ENCODE measurements around the gene ACOXL.
"Not testable (repeated sequence)": the region's sequence is repeated elsewhere in the genome, so short reads cannot be mapped to it uniquely, and the experiment has no call there.

The ACOXL gene

GRCh38 chr2:110934948-110935347, 202.6 kb downstream of the ACOXL start:
- no peak for DNase-seq

DNA sequence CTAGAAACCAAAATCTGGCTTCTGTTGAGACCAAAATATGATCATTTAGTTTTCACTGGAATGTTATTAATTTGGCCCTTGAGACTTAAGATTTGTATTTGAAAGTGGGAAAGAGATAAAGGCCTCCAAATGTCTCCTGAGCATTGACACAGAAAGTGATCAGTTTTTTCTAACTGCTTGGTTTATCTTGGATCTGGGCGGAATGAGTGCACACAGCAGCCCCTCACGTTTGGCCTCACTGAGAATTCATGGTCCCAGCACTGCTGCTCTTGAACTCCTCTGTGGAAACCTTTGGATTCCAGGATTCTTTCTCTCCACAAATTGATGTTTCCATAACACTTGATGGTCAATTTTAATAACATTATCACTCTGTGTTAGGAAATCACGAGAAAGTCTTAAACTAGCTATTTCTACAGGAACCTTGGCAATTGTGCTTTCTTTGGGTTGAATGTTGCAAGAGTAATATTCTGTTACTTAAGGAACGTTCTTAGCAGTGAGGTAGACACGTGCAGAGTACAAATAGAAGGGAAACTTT, 208.1 kb downstream of the ACOXL start:
- DNase-seq: no peak

DNA sequence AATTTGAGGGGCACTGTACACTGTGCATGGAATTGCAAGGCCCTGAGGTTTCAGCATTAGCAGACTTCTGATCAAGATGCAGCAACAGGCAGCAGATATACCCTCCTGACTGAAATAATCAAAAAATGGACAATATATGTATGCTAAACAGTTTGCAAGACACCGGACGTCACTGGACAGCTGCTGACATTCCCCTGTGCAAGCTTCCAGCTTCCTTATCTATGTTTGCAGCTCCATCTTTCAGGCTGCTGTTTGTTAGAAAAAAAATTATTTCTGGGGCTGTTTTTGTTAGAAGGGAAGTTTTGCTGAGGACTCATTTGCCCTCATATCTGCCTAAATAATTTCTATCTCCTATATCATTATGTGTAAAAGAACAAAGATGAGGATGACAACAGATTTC, 208.9 kb downstream of the ACOXL start:
- DNase-seq: no peak

DNA sequence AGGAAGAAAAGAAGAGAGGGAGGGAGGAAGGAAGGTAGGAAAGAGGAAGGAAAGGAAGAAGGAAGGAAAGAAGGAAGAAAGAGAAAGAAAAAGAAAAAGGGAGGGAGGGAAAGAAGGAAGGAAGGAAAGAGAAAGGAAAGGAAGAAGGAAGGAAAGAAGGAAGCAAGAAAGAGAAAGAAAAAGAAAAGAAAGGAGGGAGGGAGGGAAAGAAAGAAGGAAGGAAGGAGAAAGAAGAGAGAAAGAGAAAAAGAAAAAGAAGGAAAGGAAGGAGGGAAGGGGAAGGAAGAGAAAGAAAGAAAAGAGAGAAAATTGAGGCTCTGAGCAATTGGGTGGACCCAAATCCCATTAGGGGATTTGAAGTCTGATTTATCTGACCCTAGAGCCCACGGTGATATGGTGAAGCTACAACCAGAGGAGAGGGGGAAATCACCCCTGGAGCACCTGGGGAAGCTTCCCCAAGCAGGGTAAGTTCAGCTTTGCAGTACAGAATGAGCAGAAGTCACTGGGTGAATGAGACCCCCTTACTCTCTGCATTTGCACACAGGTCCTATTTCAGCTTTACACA, 210.8 kb downstream of the ACOXL start:
- DNase-seq: no peak

DNA sequence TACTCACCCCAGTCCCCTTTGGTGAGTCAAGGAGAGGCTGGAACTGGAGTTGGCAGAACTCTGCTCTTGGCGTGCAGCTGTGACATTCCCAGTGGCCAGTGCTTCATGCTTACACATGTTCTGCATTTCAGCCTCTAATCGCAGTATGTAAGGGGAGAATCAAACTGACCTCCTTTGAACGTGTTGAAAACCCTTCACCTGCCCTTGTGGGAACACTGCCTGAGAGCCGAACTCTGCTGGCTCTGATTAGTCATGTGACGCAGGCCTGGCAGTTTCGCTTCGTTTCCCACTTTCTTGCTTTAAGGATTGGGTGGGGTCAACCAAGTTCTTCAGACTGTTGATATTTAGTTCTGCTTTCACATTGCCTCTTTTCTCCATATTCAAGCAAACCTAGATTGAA, 214.5 kb downstream of the ACOXL start:
- no peak for DNase-seq

GRCh38 chr2:110948027-110948674, 215.8 kb downstream of the ACOXL start:
- no peak for DNase-seq

DNA sequence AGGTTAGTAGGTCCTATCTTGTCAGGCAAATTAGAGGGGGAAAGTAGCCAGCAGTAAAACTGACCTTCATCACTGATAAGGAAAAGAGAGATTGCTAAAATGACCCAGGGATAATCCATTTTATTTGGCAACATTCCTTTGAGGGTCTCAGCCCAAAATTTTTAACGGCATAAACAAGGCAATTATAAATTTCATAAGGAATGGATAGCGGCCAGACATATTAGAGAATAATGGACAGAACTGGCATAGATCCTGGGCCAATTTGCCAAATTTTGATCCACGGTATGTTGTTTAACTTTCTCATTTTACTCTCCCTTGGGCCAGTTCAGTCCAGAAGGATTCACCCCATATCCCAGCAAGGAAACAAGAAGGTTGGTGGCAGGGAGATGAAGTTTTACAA, 217.9 kb downstream of the ACOXL start:
- DNase-seq: no peak

GRCh38 chr2:110955045-110955444, 222.7 kb downstream of the ACOXL start:
- DNase-seq: no peak

GRCh38 chr2:110955556-110955955, 223.2 kb downstream of the ACOXL start:
- DNase-seq: no peak

DNA sequence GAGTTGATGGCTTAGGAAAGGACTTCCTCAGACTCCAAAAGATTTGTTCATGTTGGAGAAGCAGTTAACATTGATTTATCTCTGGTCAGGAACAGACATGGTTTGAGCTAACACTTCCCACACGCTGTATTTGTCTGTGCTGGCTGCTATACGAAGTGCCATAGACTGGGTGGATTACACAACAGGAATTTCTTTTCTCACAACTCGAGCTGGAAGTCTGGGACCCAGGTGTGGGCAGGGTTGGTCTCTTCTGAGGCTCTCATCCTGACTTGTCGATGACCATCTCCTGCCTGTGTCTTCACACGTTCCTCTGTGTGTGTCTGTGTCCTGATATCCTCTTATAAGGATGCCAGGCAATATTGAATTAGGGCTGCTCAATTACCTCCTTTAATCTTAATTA, 224.9 kb downstream of the ACOXL start:
- DNase-seq: no peak

GRCh38 chr2:110958346-110959119, 226.2 kb downstream of the ACOXL start:
- DNase-seq: no peak

DNA sequence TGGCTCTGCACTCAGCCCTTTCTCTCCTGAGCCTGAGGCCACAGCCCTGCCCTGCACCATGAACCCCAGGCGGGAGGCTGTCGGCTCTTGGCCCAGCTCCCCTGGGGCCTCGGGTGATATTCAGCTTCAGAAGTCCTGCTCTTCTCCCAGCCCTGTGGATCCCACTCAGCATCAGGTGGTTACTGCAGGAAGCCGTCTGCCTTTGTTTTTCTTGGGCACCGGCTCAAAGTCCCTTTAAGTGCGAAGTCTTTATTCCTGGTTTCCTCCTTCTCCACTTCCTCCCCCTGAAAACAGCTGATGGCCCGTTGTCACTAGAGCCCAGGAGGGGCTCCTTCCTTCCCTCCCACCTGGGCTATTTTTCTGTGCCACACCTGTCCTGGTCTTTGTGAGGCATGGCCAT, 226.8 kb downstream of the ACOXL start:
- DNase-seq: no peak

GRCh38 chr2:110960281-110960680, 227.9 kb downstream of the ACOXL start:
- no peak for DNase-seq

GRCh38 chr2:110960954-110961353, 228.6 kb downstream of the ACOXL start:
- DNase-seq: no peak

DNA sequence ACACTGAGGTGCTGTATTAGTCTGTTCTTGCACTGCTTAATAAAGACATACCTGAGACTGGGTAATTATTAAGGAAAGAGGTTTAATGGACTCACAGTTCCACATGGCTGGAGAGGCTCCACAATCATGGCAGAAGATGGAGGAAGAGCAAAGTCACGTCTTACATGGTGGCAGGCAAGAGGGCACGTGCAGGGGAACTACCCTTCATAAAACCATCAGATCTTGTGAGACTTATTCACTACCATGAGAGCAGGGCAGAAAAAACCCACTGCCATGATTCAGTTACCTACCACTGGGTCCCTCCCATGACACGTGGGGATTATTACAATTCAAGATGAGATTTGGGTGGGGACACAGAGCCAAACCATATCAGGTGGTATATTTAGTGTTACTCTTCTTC, 229.3 kb downstream of the ACOXL start:
- not testable (repeated sequence) for DNase-seq

- DNase-seq: no peak
Measured at GRCh38 chr2:110969696-110970095, 237.3 kb downstream of the ACOXL start.

GRCh38 chr2:110970201-110970600, 237.8 kb downstream of the ACOXL start:
- DNase-seq: no peak

DNA sequence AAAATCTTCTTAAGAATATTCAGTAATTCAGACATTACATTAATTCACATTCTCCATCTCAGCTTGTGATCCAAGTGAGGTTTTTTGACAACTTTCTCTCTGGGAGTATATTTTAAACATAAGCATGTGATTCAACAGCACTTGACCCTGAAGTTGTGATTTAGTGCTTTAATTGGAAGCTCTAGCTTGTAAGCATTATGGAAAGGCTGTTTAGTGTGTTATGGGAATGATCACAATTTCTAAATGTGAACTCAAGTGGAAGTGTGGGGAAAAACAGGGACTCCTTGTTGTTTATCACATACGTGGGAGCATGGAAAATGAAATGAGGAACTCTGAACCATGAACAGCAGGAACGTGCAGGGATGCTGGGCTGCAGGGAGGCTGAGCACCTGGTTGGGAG, 239.4 kb downstream of the ACOXL start:
- DNase-seq: no peak

DNA sequence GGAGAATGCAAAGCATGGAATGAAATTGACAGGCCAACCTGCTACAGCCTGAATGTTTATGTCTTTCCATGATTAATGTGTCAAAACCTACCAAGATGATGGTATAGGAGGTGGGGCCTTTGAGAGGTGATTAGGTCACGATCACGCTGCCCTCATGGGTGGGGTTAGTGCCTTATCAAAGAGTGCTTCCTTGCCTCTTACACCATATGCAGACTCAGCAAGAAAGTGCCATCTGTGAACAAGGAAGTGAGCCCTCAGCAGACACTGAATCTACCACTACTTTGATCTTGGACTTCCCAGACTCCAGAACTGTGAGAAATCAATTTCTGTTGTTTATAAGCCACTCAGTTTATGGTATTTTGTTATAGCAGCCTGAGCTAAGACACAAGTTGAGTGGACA, 240.9 kb downstream of the ACOXL start:
- no peak for DNase-seq

GRCh38 chr2:110977403-110977802, 245.0 kb downstream of the ACOXL start:
- no peak for DNase-seq

GRCh38 chr2:110978148-110978547, 245.8 kb downstream of the ACOXL start:
- no peak for DNase-seq

DNA sequence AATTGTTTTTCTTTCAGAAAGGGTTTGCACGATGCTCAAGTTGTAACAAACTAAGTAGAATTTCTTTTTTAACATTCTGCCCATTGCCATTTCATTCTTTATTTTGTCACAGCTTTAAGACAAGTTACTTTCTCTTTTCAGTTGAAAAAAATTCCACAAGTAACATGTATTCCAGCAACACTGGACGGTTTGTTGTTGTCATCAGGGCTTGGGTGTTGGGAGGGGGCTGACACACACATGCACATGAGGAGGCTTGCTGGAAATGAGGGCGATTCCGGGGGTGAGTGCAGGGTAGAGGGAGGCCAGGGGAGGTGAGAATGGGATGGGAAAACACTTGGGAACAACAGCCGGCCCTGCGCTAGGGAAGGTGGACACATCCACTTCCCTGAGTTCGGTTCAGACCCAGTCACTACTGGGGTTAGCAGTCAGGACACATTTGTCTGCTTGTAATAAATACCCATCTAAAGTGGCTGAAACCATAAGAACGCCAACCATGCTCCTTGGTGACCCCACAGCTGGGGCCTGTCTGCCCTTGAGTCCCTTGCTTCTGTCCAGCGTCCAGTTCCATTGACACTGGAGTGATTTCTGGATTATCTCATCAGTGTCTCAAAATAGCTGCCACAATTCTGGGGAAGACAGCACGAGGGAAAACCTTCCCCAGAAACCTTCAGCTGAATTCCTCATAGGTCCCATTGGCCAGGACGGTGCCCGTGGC, 246.5 kb downstream of the ACOXL start:
- DNase-seq: no peak
